T-helper 22 cell (primary cell): ENCODE measurements around the gene OLA1.

Experiments
- DNase-seq: peaks from one replicate; pipeline ENCODE4 v3.0.0-alpha.2; 2020; ENCODE audit warnings: low read depth

OLA1 gene

DNA sequence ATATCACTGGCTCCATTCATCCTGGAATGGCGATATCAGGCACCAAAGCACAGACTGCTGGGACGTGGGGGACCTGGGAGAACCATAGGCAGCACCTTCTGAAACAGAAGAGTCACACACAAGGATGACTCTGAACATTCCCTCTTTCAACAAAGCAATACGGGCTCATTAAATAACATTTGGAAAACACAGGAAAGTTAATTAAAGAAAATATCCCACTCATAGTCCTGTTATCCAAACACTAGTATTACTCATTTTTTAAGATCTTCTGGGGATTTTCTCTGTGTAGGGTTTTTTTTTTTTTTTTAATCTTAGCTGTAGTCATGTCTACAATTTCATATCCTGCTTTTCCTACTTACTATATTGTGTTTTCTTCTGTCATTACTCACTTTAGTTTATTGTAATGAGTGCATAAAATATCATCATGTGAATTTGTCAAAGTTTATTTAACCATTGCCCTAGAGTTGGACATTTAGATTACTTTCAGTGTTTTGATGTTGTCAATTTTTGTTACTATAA is 213.2 kb downstream of the OLA1 start:
- DNase-seq = no peak

DNA sequence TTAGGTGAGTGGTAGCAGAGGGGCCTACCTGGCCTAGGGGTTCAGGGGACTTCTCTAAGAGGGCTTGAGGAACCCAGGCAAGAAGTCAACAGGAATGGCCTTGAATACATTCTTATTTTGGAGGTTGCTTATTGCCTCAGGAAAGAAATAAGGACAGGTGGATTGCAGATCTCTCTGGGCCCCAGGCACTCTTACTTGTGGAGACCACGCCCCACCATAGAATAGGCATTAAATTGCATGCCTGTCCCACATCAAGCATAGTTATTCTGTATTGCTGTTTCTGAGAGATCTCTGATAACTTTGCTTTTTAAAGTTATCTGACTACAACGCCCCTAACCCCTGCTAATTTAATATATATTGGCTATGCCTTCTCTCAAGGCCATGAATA is 215.2 kb downstream of the OLA1 start:
- no peak for DNase-seq

DNA sequence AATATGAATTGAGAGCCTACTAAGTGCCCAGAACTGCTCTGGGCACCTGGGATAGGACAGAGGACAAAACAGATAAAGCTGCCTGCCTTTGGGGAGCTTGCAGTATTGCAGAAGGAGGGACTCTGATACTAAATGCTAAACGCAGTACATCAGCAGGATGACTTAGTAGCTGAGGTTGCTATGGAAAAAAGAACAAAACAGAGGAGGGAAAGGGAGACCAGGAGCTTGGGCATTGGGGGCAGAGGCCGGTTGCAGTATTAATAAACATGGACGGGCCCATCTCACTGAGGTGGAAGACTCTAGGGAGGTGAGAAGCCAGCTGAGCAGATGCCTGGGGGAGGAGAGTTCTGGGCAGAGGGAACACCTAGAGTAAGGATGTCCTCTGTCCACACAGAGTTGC is 217.1 kb downstream of the OLA1 start:
- DNase-seq = no peak

DNA sequence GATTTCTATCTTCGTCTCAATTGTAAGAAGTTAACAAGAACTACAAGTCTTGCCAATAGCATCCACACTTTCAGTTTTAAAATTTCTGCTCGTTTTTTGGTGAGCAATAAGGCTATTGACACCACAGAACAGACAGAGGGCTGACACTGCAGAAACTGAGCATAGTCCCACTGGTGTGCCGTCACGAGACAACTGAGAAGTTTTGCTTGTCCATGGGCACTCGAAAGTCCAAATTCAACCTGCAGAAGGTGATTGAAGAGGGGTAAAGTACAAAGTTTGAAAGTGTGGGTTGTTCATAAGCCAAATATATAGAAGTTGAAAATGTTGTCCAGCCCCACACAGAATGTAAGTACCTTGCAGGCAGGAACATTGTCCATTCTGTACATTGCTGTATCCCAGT is 219.4 kb downstream of the OLA1 start:
- DNase-seq = no peak

DNA sequence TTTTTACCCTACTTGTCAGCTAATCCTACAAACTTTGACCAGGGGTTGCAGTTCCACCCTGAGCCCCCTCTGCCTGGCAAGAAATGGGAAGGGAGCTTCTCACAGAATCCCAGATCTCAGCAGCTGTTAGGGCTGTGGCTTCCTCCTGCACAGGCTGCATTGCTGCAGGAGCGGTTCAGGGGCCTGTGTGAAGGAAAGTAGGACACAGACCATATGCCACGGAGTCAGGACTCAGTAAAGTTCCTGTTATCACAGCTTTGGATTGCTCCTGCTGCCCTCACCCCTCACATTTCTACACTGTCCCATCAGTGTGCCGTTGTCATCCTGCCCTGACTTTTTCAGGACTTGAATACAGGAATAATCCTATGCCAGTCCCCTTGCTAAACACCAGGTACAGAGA is 220.4 kb downstream of the OLA1 start:
- DNase-seq = no peak

DNA sequence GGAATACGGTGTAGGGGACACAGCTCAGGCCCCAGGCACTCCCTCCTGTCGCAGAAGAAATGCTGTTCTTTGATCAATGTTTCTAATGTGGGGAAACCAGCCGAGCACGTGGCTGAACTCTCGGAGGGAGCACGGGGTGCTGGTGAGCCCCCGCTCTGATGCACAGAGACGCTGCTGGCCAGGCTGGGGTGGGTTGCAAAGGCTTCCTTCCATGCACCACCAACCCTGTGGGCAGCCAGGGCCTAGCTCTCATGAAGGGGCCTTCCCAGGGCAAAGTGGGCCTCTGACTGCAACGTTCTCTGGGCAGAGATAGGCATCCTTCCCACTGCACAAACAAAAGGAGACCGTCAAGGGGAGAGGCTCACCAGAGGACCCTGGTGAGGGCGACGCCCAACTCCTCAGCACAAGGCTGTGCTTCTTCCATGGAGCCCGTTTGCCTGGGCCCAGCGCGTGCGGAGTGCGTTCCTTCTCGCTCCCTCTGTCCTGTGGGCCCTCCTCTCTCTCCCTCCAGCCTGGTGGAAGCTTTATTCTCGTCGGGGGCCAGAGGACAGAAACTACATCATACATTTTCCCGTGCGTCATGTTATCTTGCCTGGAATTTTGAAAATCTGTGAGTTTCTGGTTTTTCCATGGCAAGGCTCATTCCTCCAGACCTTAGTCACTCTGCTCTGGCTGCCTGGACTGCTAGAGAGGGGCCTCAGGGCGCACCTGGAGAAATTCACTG is 222.0 kb downstream of the OLA1 start:
- DNase-seq = no peak

DNA sequence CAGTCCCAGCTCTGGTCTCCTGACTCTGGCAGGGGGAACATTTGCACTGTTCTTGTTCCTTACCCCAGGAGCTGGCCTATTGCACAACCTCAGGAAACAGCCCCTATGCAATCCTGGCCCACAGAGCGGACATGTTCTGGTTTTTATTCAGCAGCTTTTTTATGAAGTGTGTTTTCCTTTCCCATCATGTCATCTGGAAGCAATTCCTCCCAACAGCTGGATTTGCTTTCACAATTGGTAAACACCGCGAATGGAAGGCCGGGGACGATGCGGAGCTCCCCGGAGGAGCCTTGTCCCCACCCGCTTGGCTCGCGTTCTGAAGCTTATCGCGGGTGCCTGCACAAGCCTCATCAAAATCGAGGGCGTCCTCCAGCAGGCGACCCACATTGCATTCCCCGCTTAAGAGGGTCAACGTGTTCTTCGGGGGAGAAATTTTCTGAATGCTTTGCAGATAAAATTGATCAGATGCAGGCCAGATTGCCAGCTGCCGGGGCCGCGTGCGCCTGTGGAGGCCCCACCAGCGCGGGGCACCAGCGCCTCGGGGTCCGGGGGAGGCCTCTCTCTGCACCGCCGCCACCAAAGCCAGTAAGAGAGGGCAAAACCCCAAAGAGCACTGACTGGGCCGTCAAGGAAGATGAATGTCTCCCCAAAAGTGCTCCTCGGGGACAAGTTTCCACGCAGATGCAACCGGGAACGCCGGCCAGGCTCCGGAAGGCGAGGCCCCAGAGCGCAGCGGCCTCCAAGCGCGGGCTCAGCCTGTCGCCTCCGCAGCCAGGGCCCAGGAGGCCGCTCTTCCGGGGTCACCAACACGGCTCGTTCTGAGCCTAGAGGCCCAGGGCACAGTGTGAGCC is 222.8 kb downstream of the OLA1 start:
- no peak for DNase-seq

DNA sequence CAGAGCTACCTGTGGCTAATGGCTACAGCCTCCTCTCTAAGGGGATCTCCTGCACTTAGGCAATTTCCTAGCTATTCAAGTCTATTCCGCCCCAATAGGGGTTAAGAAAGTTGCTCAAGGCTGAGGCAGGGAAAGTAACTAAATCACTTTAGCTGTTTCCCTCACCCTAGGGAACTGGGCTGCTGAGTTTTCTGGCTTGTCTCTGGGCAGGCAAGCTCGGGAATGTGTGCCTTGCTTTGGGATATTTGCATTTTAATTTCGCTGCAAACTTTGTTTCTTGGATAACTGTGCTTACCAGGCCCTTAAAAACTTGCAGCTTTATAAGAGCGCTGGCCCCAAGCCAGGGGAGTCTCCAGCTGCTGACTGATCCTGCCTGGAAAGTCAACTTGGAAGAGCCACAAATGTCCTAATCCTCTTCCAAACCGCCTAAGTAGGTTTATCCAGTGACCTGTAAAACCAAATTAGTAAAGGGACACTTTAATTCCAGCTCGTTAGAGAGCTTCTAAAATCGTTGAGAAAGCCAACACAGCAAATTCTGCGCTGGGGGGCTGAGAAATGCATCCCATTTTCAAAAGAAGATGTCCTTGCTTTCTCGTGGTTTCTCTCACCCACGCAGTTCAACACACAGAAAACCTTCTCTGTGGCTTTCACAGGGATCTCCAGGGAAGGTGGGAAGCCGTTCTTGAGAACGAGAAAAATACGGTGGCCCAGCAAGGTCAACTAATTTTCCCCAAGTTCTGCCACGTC is 223.6 kb downstream of the OLA1 start:
- DNase-seq = no peak

DNA sequence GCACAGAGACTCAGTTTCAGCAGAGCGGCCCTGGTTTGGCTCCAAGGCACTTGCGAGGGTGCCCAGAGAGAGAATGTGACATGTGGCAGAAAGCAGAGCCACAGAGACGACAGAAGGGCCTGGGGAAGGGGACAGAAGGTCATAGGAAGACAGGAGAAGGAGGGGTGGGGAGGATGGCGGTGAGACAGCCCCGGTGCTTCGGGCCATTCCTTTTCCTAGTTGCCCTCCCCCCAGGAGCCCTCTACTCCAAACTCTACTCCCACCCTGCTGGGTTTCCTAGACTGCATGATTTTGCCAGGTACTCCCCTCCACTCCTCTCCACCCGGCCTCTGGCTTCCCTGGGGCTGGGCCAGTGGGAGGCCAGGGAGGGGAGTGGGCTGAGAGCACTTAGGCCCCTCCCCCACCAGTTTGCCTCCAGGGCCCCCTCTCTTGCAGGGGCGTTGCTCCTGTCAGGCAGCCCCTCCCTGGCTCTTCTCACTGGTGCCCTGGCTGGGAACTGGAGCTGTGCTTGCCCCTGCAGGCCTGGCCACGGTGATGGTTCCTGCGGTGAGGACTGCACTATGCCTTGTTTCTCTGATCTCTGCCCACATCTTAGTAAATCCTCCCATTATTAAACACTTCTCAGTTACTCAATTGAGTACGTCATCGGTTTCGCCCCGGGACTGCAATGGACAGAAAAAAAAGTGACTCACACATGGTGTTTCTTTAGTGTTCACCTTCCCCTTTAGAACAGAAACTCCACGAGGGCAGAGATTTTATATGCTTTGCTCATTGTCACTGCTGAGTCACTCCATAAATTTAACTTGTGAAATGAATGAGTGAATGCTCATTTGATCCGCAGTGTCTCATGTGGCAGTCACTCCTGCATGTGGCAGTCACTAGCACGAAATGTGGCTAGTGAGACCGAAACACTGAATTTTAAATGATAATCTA is 224.5 kb downstream of the OLA1 start:
- DNase-seq = no peak
